Inflammatory macrophage treated with lipopolysaccharide for 1 hour (primary cell): ENCODE measurements around the gene PRTN3.
A peak's percentile ranks its signal among the peaks of the same experiment; 100 is the strongest.
"Not testable (repeated sequence)": the region's sequence is repeated elsewhere in the genome, so short reads cannot be mapped to it uniquely, and the experiment has no call there.

Experiments
- DNase-seq, 2 donors: peaks; one replicate each; pipeline ENCODE4 v3.0.0-alpha.2; 2020 to 2022

The PRTN3 gene

GRCh38 chr19:849195-849594 is 8.4 kb downstream of the PRTN3 start:
- DNase-seq, result not testable (repeated sequence)

DNA sequence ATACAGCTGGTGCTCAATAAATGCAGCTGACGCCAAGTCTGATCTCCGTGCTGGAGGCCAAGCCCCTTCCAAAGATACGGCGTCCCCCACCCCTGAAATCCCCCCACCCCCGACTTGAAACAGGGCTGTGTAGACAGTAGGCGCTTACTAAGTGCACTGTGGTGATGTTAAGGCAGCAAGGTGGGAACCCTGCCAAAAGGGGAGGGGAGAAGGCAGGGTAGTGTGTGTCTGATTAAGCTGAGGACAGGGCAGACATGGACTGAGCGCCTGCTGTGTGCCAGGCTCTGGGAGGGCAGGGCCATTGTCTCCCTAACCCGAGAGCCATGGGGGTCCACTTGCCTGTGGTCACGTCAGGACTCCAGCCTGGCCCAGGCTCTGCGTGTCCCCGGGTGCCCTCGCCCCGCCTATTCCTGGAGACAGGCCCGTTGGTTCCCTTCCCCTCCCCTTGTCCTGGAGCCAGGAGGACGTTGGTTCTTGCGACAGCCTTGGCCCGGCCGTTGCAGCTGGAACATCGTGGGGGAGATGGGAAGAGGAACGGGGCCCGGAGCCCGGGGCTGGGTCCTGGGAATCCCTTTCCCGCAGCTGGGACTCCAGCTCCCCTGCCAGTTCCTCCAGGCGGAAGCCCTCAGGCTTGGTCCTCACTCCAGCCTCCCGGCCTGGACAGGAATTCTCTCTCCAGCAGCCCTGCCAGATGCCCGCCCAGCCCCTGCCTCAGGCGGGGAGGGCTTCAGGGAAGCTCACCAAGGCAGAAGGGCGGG is 9.6 kb downstream of the PRTN3 start:
- peak; percentile 34 to 36 for DNase-seq

GRCh38 chr19:850979-851335 is 10.2 kb downstream of the PRTN3 start:
- DNase-seq, result no peak

GRCh38 chr19:852136-853013 is 11.6 kb downstream of the PRTN3 start, which contains the start of gene ELANE:
TSS of gene ELANE (plus strand) at chr19:852303. CDS start at chr19:852329, 26 bp downstream.
- DNase-seq, result no peak

DNA sequence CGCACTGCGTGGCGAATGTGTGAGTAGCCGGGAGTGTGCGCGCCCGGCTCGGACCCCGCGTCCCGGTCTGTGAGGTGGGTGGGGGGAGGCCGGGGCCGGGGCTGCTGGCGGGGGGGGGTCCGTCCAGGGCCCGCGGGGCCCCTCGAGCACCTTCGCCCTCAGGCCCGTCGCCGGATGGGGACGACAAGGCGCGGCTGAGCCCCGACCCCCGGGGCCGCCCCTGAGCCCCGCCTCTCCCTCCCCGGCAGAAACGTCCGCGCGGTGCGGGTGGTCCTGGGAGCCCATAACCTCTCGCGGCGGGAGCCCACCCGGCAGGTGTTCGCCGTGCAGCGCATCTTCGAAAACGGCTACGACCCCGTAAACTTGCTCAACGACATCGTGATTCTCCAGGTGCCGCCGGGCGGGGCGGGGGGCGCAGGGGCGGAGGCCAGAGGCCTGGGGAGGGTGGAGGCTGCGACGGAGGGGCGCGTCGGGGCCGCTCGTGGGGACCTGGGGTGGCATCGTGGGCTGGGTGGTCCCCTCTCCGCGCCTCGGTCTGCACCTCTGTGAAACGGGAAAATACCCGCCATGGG is 12.3 kb downstream of the PRTN3 start:
- DNase-seq, result no peak

DNA sequence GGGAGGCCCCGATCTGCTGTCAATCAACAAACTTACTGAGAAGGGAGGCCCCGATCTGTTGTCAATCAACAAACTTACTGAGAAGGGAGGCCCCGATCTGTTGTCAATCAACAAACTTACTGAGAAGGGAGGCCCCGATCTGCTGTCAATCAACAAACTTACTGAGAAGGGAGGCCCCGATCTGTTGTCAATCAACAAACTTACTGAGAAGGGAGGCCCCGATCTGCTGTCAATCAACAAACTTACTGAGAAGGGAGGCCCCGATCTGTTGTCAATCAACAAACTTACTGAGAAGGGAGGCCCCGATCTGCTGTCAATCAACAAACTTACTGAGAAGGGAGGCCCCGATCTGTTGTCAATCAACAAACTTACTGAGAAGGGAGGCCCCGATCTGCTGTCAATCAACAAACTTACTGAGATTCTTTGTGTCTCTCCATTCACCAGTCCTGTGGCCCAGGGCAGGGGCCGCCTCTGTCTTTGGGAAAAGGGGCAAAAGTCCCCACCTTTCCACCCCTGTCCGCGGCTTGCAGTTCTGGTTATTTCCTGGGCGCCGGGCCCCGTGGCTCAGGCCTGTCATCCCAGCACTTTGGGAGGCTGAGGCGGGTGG is 12.9 kb downstream of the PRTN3 start:
- not testable (repeated sequence) for DNase-seq

DNA sequence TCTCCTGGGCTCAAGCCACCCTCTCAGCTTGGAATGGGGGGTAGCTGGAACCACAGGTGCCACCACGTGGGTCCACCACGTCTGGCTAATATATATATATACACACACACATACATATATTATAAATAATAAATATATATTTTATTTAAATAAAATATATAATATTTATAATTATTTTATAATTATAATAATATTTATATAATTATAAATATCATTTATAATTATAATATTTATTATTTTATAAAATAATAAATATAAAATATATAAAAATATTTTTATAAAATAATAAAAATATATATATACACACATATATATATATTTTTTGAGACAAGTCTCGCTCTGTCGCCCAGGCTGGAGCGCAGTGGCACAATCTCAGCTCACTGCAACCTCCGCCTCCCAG is 13.8 kb downstream of the PRTN3 start:
- no peak for DNase-seq

GRCh38 chr19:855142-855541 is 14.3 kb downstream of the PRTN3 start:
- DNase-seq, result no peak

DNA sequence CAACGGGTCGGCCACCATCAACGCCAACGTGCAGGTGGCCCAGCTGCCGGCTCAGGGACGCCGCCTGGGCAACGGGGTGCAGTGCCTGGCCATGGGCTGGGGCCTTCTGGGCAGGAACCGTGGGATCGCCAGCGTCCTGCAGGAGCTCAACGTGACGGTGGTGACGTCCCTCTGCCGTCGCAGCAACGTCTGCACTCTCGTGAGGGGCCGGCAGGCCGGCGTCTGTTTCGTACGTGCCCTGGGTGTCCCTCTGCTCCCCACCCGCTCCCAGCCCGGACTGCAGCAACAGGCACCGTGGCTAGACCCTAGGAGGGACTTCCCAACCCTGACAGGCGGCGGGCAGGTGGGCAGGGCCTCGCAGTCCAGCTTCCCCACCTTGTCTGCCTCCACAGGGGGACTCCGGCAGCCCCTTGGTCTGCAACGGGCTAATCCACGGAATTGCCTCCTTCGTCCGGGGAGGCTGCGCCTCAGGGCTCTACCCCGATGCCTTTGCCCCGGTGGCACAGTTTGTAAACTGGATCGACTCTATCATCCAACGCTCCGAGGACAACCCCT is 14.8 kb downstream of the PRTN3 start:
- DNase-seq, result no peak

- DNase-seq, result no peak
Measured at GRCh38 chr19:858284-858683, 17.5 kb downstream of the PRTN3 start.

- DNase-seq, result peak; percentile 23 to 56
Measured at GRCh38 chr19:858868-859843, 18.4 kb downstream of the PRTN3 start, which contains the start of gene CFD. TSS of gene CFD (plus strand) at chr19:859664. CDS start at chr19:859690, 26 bp downstream.

DNA sequence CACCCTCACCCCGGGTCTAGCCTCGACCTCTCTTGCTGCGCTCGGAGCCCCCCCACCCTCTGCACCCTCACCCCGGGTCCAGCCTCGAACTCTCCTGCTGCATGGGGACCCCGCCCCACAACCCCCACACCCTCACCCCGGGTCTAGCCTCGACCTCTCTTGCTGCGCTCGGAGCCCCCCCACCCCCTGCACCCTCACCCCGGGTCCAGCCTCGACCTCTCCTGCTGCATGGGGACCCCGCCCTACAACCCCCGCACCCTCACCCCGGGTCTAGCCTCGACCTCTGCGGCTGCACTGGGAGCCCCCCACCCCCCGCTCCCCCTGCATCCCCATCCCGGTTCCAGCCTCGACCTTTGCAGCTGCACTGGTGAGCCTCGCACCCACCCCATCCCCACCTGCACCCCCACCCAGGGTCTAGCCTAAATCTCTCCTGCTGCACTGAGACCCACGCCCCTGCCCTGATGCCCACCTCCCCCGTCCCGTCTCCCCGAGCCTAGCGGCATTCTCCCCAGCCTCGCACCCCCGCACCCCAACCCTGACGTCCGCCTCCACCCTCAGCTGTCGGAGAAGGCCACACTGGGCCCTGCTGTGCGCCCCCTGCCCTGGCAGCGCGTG is 20.4 kb downstream of the PRTN3 start:
- no peak for DNase-seq

DNA sequence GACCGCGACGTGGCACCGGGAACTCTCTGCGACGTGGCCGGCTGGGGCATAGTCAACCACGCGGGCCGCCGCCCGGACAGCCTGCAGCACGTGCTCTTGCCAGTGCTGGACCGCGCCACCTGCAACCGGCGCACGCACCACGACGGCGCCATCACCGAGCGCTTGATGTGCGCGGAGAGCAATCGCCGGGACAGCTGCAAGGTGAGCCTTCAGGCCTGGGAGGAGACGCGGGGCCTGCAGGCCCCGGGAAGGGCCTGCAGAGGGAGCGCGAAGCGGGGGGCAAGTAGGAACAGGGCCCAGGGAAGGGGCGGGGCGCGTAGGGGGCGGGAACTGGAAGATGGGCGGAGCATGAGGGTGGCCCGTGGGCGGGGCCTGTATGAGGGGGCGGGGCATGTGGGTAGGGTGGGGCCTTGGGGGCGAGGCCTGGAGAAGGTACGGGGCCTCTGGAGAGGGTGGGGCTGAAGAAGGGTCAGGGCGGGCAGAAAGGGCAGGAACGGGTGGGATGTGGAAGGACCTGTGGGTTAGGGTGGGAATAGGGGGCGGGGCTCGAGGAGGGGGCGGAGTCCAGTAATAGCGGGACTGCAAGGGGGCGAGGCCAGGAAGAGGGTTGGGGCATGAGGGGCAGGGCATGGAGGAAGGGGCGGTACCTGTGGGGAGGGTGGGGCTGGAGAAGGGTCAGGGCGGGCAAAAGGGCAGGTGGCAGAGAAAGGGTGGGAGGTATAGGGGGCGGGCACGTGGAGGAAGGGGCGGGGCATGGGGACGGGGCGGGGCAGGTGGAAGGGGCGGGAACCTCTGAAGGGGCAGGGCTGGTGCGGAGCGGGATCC is 21.2 kb downstream of the PRTN3 start:
- peak; percentile 63 to 65 for DNase-seq

DNA sequence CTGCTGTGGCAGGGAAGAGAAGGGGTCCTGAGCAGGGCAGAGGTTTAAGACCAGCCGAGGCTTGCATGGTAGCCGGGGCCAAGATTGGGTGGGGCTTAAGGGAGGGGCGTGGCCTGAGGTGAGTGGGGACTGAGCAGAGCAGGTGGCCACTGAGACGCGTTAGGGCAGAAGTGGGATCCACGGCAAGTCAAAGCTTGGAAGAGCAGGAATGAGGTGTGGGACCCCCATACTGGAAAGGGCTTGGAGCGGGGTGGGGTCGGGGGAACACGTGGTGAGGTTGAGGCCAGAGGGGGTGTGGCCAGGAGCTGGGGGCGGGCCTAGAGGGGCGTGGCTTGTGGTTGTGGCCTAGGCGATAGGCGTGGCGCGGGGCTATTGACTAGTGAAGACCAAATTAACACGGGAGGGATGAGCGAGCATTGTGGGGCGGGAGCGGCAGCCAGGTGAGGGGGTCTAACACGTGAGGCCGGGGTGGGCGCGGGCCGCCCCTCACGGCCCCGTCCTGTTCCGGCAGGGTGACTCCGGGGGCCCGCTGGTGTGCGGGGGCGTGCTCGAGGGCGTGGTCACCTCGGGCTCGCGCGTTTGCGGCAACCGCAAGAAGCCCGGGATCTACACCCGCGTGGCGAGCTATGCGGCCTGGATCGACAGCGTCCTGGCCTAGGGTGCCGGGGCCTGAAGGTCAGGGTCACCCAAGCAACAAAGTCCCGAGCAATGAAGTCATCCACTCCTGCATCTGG is 21.9 kb downstream of the PRTN3 start:
- peak; percentile 48 to 79 for DNase-seq

- no peak for DNase-seq
Measured at GRCh38 chr19:863315-863620, 22.5 kb downstream of the PRTN3 start.

- DNase-seq, result no peak
Measured at GRCh38 chr19:866769-867300, 26.0 kb downstream of the PRTN3 start.

DNA sequence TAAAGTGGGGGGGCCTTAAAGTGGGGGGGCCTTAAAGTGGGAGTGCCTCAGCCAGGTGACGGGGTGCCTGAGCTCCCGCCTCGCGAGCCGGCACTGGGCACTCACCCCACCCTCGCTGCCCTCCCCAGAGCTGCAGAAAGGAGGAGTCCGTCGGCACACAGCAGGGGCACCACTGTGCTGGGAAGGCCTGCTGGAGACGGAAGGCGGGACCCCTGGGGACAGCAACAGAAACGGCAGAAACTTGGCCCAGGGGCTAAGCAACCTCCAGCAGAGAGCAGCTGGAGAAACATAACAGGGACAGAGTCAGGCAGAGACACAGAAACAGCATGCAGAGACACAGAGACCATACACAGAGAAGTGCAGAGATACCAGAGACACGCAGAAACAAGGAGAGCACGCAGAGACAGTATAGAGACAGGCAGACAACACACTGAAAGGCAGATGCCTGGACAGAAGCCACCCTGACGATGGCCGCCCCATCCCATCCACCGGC is 26.5 kb downstream of the PRTN3 start:
- DNase-seq, result no peak

- DNase-seq, result no peak
Measured at GRCh38 chr19:867855-868457, 27.2 kb downstream of the PRTN3 start.
